ENCODE measurements around the gene PTPRM. TPM values are rescaled to one million over a fixed set of nuclear protein-coding genes. Genes with fewer than 3 reads are reported as not detected.

The PTPRM gene
- total and polyA plus RNA-seq, 12 donors, result 31.7 to 116 (median 61.2) TPM

- Histone ChIP-seq H3K36me3 (replicated peaks in 1 of 2) (no peaks in the 10 kb centered on the region), H3K4me3 (no peak overlapping the region), H3K27ac (no peak overlapping the region), H3K4me1 (replicated peaks in 1 of 2) (peaks cover 4 to 18% of the 10 kb centered on the region in 2 donors), H3K27me3 (no peaks in the 10 kb centered on the region), H3K9me3 (replicated peaks in 1 of 3) (peaks cover 0 to 7% (median 0%) of the 10 kb centered on the region in 3 donors)
- WGBS, 4 donors, result 91 to 97% (median 95%) methylated on average over 2 of the region's 2 CpGs
- no peak for DNase-seq
- intact Hi-C loops (cut with DNase I), result no loop called here
- no peak for TF ChIP-seq CTCF (IDR thresholded peaks at IDR 0.05)
- TF ChIP-seq POLR2A (IDR thresholded peaks at IDR 0.05), result no peak
Measured at GRCh38 chr18:7919565-7919964, 352.4 kb downstream of the PTPRM start.

DNA sequence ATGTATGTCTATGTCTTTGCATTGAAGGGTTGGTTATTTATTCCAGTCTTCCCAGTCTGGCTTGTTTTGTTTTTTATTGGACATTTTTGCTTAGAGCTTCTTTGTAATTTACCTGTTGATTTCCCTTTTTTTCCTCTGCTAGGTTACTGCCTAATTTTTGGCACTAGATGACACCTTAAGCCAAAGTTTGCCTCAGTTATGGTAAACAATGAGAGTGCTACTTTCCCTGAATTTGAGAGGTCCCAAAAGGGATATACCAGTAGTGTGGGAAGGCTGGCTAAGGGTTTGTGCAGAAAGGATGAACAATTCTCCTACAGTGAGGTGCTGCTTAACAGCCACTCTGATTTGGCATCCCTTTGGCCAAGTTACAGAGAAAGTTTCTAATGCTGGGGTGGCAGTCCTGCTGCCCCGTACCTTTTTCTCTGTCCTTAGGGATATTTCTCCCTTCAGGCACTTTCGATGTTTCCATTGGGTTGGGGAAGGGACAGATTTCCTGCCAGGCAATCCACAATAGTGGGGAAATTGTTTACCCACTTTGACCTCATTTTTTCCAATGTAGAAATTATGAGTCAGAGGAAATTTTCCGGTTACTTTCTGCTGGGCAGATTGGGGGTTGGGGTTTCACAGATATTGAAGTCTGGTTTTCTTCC, 354.9 kb downstream of the PTPRM start:
- DNase-seq, result peak in 3 of 7 donors; percentile 40 to 56 (median 47)
- TF ChIP-seq POLR2A (IDR thresholded peaks at IDR 0.05) (no peak), CTCF (IDR thresholded peaks at IDR 0.05) (no peak)
- intact Hi-C loops (cut with DNase I), result no loop called here
- WGBS, 4 donors, result 36 to 52% (median 47%) methylated on average over 3 of the region's 3 CpGs
- H3K9me3 ChIP-seq (replicated peaks in 1 of 3), result peaks cover 0 to 7% (median 0%) of the 10 kb centered on the region in 3 donors
- H3K27ac ChIP-seq, result peak overlapping the region in 2 of 5 donors; percentile 48 to 65
- peaks cover 5 to 25% of the 10 kb centered on the region in 2 donors for H3K4me1 ChIP-seq (replicated peaks in 1 of 2)
- no peaks in the 10 kb centered on the region for H3K36me3 ChIP-seq (replicated peaks in 1 of 2)
- H3K4me3 ChIP-seq, result peak overlapping the region in 1 of 4 donors; percentile 4
- no peaks in the 10 kb centered on the region for H3K27me3 ChIP-seq

- intact Hi-C loops (cut with DNase I), result no loop called here
- 90 to 100% (median 96%) methylated on average over 4 of the region's 4 CpGs for WGBS, 4 donors
- peak overlapping the region in 1 of 5 donors; percentile 0 for H3K27ac ChIP-seq
Measured at GRCh38 chr18:7923105-7923504, 356.0 kb downstream of the PTPRM start.

DNA sequence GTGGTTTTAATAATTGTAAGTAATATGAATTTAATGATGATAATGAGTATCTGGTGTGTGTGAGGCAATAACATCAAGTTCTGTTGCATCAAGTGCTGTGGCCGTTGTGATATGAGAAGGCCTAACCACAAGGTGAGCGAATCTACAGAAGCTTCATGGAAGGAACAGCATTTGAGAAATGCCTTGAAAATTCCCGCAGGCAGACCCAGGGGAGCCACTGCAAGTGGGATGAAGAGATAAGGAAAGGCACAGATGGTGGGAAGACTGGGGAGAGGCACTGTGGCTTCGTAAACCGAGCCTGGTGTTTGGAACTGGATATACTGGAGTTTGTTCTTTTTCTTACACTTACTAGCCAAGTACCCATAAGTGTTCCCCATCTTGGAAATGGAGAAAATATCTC, 357.5 kb downstream of the PTPRM start:
- no peak for TF ChIP-seq CTCF (IDR thresholded peaks at IDR 0.05)
- no peak for TF ChIP-seq POLR2A (IDR thresholded peaks at IDR 0.05)
- Histone ChIP-seq H3K27ac (no peak overlapping the region), H3K36me3 (replicated peaks in 1 of 2) (no peaks in the 10 kb centered on the region), H3K4me3 (no peak overlapping the region), H3K27me3 (no peaks in the 10 kb centered on the region), H3K4me1 (replicated peaks in 1 of 2) (peaks cover 8 to 30% of the 10 kb centered on the region in 2 donors), H3K9me3 (replicated peaks in 1 of 3) (peaks cover 0 to 7% (median 0%) of the 10 kb centered on the region in 3 donors)
- 81 to 95% (median 94%) methylated on average over 5 of the region's 5 CpGs for WGBS, 4 donors
- intact Hi-C loops (cut with DNase I), result no loop called here
- DNase-seq, result no peak

More at GRCh38 chr18:7923105-7923504, 356.0 kb downstream of the PTPRM start:
- no peak for DNase-seq
- Histone ChIP-seq H3K27me3 (no peaks in the 10 kb centered on the region), H3K4me3 (no peak overlapping the region), H3K4me1 (replicated peaks in 1 of 2) (peaks cover 8 to 30% of the 10 kb centered on the region in 2 donors), H3K9me3 (replicated peaks in 1 of 3) (peaks cover 0 to 7% (median 0%) of the 10 kb centered on the region in 3 donors), H3K36me3 (replicated peaks in 1 of 2) (no peaks in the 10 kb centered on the region)
- TF ChIP-seq POLR2A (IDR thresholded peaks at IDR 0.05) (no peak), CTCF (IDR thresholded peaks at IDR 0.05) (no peak)
